GM19324 (cell line): ENCODE results near the gene ATP9A.

Source experiments
- ATAC-seq: cut with Tn5 transposase; IDR thresholded peaks from one replicate; pipeline ENCODE4 v1.9.1; 2021; ENCODE audit warnings: mild to moderate bottlenecking, moderate library complexity; ENCODE audit not compliant: unreplicated experiment, low FRiP score

The ATP9A gene

GRCh38 chr20:51609251-51609650, 158.9 kb downstream of the ATP9A start:
- ATAC-seq, result no peak

GRCh38 chr20:51608061-51608460, 160.1 kb downstream of the ATP9A start:
- ATAC-seq, result no peak

GRCh38 chr20:51607170-51607569, 161.0 kb downstream of the ATP9A start:
- ATAC-seq, result no peak

GRCh38 chr20:51604851-51605250, 163.3 kb downstream of the ATP9A start:
- no peak for ATAC-seq

GRCh38 chr20:51602131-51602530, 166.1 kb downstream of the ATP9A start:
- no peak for ATAC-seq

- no peak for ATAC-seq
Measured at GRCh38 chr20:51600950-51601349, 167.2 kb downstream of the ATP9A start.

GRCh38 chr20:51600016-51600420, 168.2 kb downstream of the ATP9A start:
- no peak for ATAC-seq

GRCh38 chr20:51598556-51598955, 169.6 kb downstream of the ATP9A start:
- no peak for ATAC-seq

GRCh38 chr20:51597389-51598231, 170.6 kb downstream of the ATP9A start:
- ATAC-seq, result no peak

- no peak for ATAC-seq
Measured at GRCh38 chr20:51596668-51597388, 171.4 kb downstream of the ATP9A start.

GRCh38 chr20:51595744-51596143, 172.4 kb downstream of the ATP9A start:
- no peak for ATAC-seq

GRCh38 chr20:51595058-51595532, 173.1 kb downstream of the ATP9A start:
- ATAC-seq, result peak; percentile 76

- ATAC-seq, result no peak
Measured at GRCh38 chr20:51594236-51595057, 173.7 kb downstream of the ATP9A start.

- ATAC-seq, result no peak
Measured at GRCh38 chr20:51593584-51593983, 174.6 kb downstream of the ATP9A start.

- ATAC-seq, result no peak
Measured at GRCh38 chr20:51592564-51592963, 175.6 kb downstream of the ATP9A start.

GRCh38 chr20:51591871-51592270, 176.3 kb downstream of the ATP9A start:
- no peak for ATAC-seq

- no peak for ATAC-seq
Measured at GRCh38 chr20:51588762-51589161, 179.4 kb downstream of the ATP9A start.

- no peak for ATAC-seq
Measured at GRCh38 chr20:51587145-51587544, 181.0 kb downstream of the ATP9A start.

- no peak for ATAC-seq
Measured at GRCh38 chr20:51586005-51586440, 182.2 kb downstream of the ATP9A start.

- ATAC-seq, result no peak
Measured at GRCh38 chr20:51585148-51585547, 183.0 kb downstream of the ATP9A start.

GRCh38 chr20:51584737-51585136, 183.5 kb downstream of the ATP9A start:
- ATAC-seq, result no peak
